Stimulated activated CD8-positive, alpha-beta memory T cell treated with anti-CD3 and anti-CD28 coated beads, Interleukin-4, amount 100 ng/mL, for 48 hours (primary cell): ENCODE results near the gene CD93.

Source experiments
- DNase-seq: peaks from one replicate; pipeline ENCODE4 v3.0.0-alpha.2; 2020

CD93 gene

GRCh38 chr20:23083553-23084220, 2.4 kb downstream of the CD93 start:
- DNase-seq, result no peak

- no peak for DNase-seq
These were observed 3.1 kb downstream of the CD93 start for GRCh38 chr20:23082846-23083552.

- DNase-seq, result no peak
These were observed 4.8 kb downstream of the CD93 start for GRCh38 chr20:23081263-23081819.

GRCh38 chr20:23080521-23080920, 5.6 kb downstream of the CD93 start:
- DNase-seq, result no peak

GRCh38 chr20:23079926-23080325, 6.2 kb downstream of the CD93 start:
- no peak for DNase-seq

- DNase-seq, result no peak
These were observed 7.1 kb downstream of the CD93 start for GRCh38 chr20:23079016-23079351.

- no peak for DNase-seq
These were observed 7.6 kb downstream of the CD93 start for GRCh38 chr20:23078351-23079015.

- no peak for DNase-seq
These were observed 8.8 kb downstream of the CD93 start for GRCh38 chr20:23077277-23077676.

GRCh38 chr20:23074052-23074451, 12.1 kb downstream of the CD93 start:
- DNase-seq, result no peak

- no peak for DNase-seq
These were observed 13.1 kb downstream of the CD93 start for GRCh38 chr20:23072892-23073586.

GRCh38 chr20:23071996-23072395, 14.1 kb downstream of the CD93 start:
- no peak for DNase-seq

- DNase-seq, result no peak
These were observed 14.7 kb downstream of the CD93 start for GRCh38 chr20:23071398-23071797.

GRCh38 chr20:23069108-23069507, 17.0 kb downstream of the CD93 start:
- DNase-seq, result no peak

- DNase-seq, result no peak
These were observed 17.8 kb downstream of the CD93 start for GRCh38 chr20:23068283-23068682.

- DNase-seq, result no peak
These were observed 19.4 kb downstream of the CD93 start for GRCh38 chr20:23066772-23067171.

- no peak for DNase-seq
These were observed 20.6 kb downstream of the CD93 start for GRCh38 chr20:23065266-23066201.

GRCh38 chr20:23063581-23063980, 22.5 kb downstream of the CD93 start:
- DNase-seq, result no peak

GRCh38 chr20:23063168-23063567, 23.0 kb downstream of the CD93 start:
- DNase-seq, result no peak

GRCh38 chr20:23062632-23063031, 23.5 kb downstream of the CD93 start:
- no peak for DNase-seq

GRCh38 chr20:23061734-23062561, 24.2 kb downstream of the CD93 start:
- DNase-seq, result no peak

GRCh38 chr20:23061262-23061661, 24.9 kb downstream of the CD93 start:
- DNase-seq, result no peak
